Left lung (tissue), 10 donors: ENCODE measurements around the gene ITPRIPL2. TPM values are rescaled to one million over a fixed set of nuclear protein-coding genes. Genes with fewer than 3 reads are reported as not detected.

ENCODE experiments used
- ATAC-seq: fragments of 200-7000 bp; cut with Tn5 transposase; one replicate; pipeline ENCODE4 v1.9.1; 2020; ENCODE audit warnings: moderate library complexity
- DNase-seq, 4 donors: peaks; one replicate each; pipeline ENCODE4 v3.0.0-alpha.2; 2013 to 2020
- H3K27ac ChIP-seq, 2 donors: fragments of 200-600 bp; sonication (generic) in 1 of 2; one replicate each; pipeline versions ENCODE4 v1.5.0 to v1.8.0; 2020 to 2021
- H3K27me3 ChIP-seq, 2 donors: fragments of 200-600 bp; sonication (generic) in 1 of 2; one replicate each; pipeline versions ENCODE4 v1.5.0 to v1.8.0; 2020 to 2021
- H3K36me3 ChIP-seq, 2 donors: fragments of 200-600 bp; sonication (generic) in 1 of 2; one replicate each; pipeline versions ENCODE4 v1.5.0 to v1.8.0; 2020 to 2021
- H3K4me1 ChIP-seq, 2 donors: fragments of 200-600 bp; one replicate each; pipeline ENCODE4 v1.8.0; 2021
- H3K4me3 ChIP-seq, 2 donors: fragments of 200-600 bp; sonication (generic) in 1 of 2; one replicate each; pipeline versions ENCODE4 v1.5.0 to v1.8.0; 2020 to 2021; ENCODE audit warnings: mild to moderate bottlenecking in 1 of 2
- H3K9me3 ChIP-seq, 2 donors: fragments of 200-600 bp; sonication (generic) in 1 of 2; one replicate each; pipeline versions ENCODE4 v1.5.0 to v1.8.0; 2020 to 2021
- intact Hi-C, 2 donors: fragments of 100-400 bp; cut with DNase I; formaldehyde crosslinking; loops; one replicate each; pipeline versions ENCODE4 v1.11.2 to v1.14.2; 2022
- polyA plus RNA-seq, 6 donors: library from polyadenylated mRNA; unstranded; fragments of 120-200 nt; gene quantifications; one replicate each; pipeline ENCODE4 v1.2.1, GENCODE V29; 2013; ENCODE audit not compliant: insufficient read length in 6 of 6
- total RNA-seq, 2 donors: library from RNA; stranded (reverse); fragmentation: NEBNext Ultra II Directional; extraction: Animal tissue kit (Norgen Biotek cat#: 25700); gene quantifications; one replicate each; pipeline ENCODE4 v1.2.1, GENCODE V29; 2021
- TF ChIP-seq, protein P1 (sequence below), 2 donors: fragments of 200-600 bp; sonication (generic) in 1 of 2; IDR thresholded peaks; one replicate each; pipeline versions ENCODE4 v1.5.0 to v1.8.0; 2021; ENCODE audit warnings: antibody characterized with exemption in 2 of 2
- donor health status: DM: no; HTN: yes; CAD: no.
- donor health status: DM: no; HTN: no; CAD: no.

The ITPRIPL2 gene
- total and polyA plus RNA-seq, 8 donors = 24.6 to 82.7 (median 32.4) TPM

DNA sequence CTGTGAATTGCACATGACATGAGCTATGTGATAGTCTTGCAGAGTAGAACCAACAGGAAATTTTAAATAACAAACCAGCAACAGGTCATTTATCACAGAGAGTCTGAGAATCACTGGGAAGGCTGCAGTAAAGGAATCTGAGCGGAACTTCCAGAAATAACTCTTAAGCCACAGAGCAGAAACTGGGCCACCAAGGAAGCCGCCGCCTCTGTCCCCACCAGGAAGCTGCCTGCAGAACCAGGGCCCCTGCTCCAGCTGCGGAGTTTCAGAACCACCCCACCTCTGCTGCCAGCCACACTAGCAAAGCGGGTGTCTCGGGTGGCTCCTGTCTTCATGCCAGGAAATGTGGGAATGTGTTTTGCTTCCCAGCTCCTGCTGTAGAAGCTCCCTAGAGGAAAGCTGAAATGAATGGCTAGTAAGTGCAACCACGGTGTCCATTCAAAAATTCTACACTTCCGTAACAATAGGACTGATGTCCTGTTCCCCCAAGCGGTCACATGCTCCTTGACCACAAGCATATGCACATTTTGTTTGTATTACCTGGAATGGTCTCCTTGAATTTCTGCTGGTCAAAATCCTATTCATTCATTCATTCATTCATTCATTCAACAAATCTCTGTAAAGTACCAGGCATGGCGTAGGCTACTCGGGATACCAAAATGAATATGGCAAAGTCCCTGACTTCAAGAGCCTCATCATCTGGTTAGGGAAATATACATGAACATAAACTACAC is 7.7 kb upstream of the ITPRIPL2 start:
- peaks cover 15 to 17% of the 10 kb centered on the region in 2 donors for H3K4me1 ChIP-seq
- H3K4me3 ChIP-seq = no peak overlapping the region
- H3K36me3 ChIP-seq = no peaks in the 10 kb centered on the region
- H3K9me3 ChIP-seq = no peaks in the 10 kb centered on the region
- ATAC-seq = no peak
- DNase-seq = no peak
- TF ChIP-seq, protein P1, sequence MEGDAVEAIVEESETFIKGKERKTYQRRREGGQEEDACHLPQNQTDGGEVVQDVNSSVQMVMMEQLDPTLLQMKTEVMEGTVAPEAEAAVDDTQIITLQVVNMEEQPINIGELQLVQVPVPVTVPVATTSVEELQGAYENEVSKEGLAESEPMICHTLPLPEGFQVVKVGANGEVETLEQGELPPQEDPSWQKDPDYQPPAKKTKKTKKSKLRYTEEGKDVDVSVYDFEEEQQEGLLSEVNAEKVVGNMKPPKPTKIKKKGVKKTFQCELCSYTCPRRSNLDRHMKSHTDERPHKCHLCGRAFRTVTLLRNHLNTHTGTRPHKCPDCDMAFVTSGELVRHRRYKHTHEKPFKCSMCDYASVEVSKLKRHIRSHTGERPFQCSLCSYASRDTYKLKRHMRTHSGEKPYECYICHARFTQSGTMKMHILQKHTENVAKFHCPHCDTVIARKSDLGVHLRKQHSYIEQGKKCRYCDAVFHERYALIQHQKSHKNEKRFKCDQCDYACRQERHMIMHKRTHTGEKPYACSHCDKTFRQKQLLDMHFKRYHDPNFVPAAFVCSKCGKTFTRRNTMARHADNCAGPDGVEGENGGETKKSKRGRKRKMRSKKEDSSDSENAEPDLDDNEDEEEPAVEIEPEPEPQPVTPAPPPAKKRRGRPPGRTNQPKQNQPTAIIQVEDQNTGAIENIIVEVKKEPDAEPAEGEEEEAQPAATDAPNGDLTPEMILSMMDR (IDR thresholded peaks at IDR 0.05) = no peak
- no peaks in the 10 kb centered on the region for H3K27me3 ChIP-seq
- no peak overlapping the region for H3K27ac ChIP-seq
- intact Hi-C loops = no loop called here

DNA sequence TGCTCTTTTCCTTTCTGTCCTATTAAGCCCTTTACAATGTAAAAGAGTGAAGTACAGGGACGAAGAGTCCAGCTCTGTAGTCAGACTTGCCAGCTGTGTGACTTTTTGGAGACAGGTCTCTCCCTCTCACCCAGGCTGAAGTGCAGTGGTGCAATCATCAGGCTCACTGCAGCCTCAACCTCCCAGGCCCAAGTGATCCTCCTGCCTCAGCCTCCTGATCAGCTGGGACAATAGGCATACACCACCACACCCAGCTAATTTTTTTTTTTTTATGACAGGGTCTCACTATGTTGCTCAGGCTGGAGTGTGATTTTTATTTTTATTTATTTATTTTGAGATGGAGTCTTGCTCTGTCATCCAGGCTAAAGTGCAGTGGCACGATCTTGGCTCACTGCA is 7.1 kb upstream of the ITPRIPL2 start:
- no peak for ATAC-seq
- intact Hi-C loops = no loop called here

DNA sequence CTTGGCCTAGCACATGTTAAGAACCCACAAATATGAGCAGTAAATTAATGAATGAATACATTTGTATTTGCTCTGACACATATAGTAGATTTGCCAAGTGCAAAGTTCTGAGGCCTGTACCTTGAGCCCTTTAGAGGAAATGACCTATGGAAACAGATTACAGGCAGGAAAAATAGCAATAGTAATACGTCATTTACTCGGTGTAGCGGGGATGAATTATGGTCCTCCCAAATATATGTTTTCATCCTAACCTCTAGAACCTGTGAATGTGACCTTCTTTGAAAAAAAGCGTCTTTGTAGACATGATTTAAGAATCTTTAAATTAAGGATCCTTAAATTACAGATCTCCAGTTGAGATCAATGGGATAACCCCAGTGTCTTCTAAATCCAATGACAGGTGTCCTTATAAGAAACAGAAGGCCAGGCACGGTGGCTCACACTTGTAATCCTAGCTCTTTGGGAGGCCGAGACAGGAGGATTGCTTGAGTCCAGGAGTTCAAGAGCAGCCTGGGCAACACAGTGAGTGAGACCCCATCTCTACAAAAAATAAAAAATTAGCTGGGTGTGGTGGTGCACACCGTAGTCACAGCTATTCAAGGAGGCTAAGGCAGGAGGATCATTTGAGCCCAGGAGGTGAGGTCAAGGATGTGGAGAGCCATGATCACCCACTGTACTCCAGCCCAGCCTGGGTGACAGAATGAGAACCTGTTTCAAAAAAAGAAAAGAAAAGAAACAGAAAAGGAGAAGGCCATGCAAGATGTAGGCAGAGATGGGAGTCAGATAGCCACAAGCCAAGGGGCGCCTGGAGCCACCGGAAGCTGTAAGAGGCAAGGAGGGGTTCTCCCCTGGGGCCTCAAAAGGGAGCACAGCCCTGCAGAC is 5.1 kb upstream of the ITPRIPL2 start:
- no peak for DNase-seq
- H3K27me3 ChIP-seq = peaks cover 0 to 3% of the 10 kb centered on the region in 2 donors
- H3K4me3 ChIP-seq = no peak overlapping the region
- TF ChIP-seq, protein P1 (IDR thresholded peaks at IDR 0.05) = no peak
- peaks cover 22 to 30% of the 10 kb centered on the region in 2 donors for H3K4me1 ChIP-seq
- H3K27ac ChIP-seq = no peak overlapping the region
- no peaks in the 10 kb centered on the region for H3K36me3 ChIP-seq
- no peak for ATAC-seq
- intact Hi-C loops = no loop called here
- no peaks in the 10 kb centered on the region for H3K9me3 ChIP-seq

More for the DNA sequence above, 7.1 kb upstream of the ITPRIPL2 start:
- TF ChIP-seq, protein P1 (IDR thresholded peaks at IDR 0.05) = no peak
- H3K4me3 ChIP-seq = no peak overlapping the region
- DNase-seq = no peak
- H3K4me1 ChIP-seq = peaks cover 15 to 17% of the 10 kb centered on the region in 2 donors
- no peak overlapping the region for H3K27ac ChIP-seq
- no peaks in the 10 kb centered on the region for H3K36me3 ChIP-seq
- no peaks in the 10 kb centered on the region for H3K27me3 ChIP-seq
- no peaks in the 10 kb centered on the region for H3K9me3 ChIP-seq

DNA sequence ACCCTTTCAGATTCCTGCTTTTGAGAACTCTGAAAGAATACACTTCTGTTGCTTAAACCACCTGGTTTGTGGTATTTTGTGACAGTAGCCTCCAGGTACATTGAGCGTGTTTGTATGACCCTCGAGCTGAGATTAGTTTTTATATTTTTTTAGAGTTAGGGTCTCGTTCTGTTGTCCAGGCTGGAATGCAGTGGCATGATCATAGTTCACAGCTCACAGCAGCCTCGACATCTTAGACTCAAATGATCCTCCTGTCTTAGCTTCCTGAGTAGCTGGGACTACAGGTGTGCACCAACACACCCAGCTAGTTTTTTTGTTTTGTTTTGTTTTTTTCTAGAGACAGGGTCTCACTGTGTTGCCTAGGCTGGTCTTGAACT is 4.5 kb upstream of the ITPRIPL2 start:
- no peaks in the 10 kb centered on the region for H3K9me3 ChIP-seq
- TF ChIP-seq, protein P1 (IDR thresholded peaks at IDR 0.05) = no peak
- H3K36me3 ChIP-seq = no peaks in the 10 kb centered on the region
- no peak overlapping the region for H3K4me3 ChIP-seq
- no peak overlapping the region for H3K27ac ChIP-seq
- intact Hi-C loops = no loop called here
- H3K27me3 ChIP-seq = peaks cover 0 to 7% of the 10 kb centered on the region in 2 donors
- H3K4me1 ChIP-seq = peaks cover 22 to 32% of the 10 kb centered on the region in 2 donors
- no peak for DNase-seq
- ATAC-seq = no peak
